MM.1S (cell line): Measurements from ENCODE around the gene WEE2.
A peak's percentile ranks its signal among the peaks of the same experiment; 100 is the strongest.

ENCODE experiments used
- DNase-seq: peaks from one replicate; pipeline ENCODE4 v3.0.0-alpha.2; 2015
- H2AFZ ChIP-seq: fragments of 300-600 bp; sonication (generic); 2 replicates; pipeline ENCODE4 v1.6.0; 2016; ENCODE audit warnings: antibody characterized with exemption, low read length
- H3F3A ChIP-seq: fragments of 300-600 bp; sonication (generic); 2 replicates; pipeline ENCODE4 v1.6.1; 2016; ENCODE audit warnings: mild to moderate bottlenecking, antibody characterized with exemption, low read length, moderate library complexity, mixed read lengths; ENCODE audit not compliant: insufficient read depth
- H3K27ac ChIP-seq: fragments of 300-600 bp; sonication (generic); 2 replicates; pipeline ENCODE4 v1.5.1; 2016; ENCODE audit warnings: mild to moderate bottlenecking, low read length
- H3K27me3 ChIP-seq: fragments of 300-600 bp; sonication (generic); replicated peaks from 2 replicates; pipeline ENCODE4 v1.6.0; 2016; ENCODE audit warnings: low read length; ENCODE audit not compliant: insufficient read depth
- H3K36me3 ChIP-seq: fragments of 300-600 bp; sonication (generic); replicated peaks from 2 replicates; pipeline ENCODE4 v1.6.1; 2016; ENCODE audit warnings: mild to moderate bottlenecking, low read length, mixed read lengths; ENCODE audit not compliant: insufficient read depth
- H3K4me1 ChIP-seq: fragments of 300-600 bp; sonication (generic); 2 replicates; pipeline ENCODE4 v1.6.1; 2016; ENCODE audit warnings: low read length, mixed read lengths
- H3K4me2 ChIP-seq: fragments of 300-600 bp; sonication (generic); 2 replicates; pipeline ENCODE4 v1.6.0; 2016; ENCODE audit warnings: low read depth, low read length
- H3K4me3 ChIP-seq: fragments of 300-600 bp; sonication (generic); 2 replicates; pipeline ENCODE4 v1.5.1; 2016; ENCODE audit warnings: low read length, mixed read lengths
- H3K79me2 ChIP-seq: fragments of 300-600 bp; sonication (generic); 2 replicates; pipeline ENCODE4 v1.6.1; 2016; ENCODE audit warnings: mixed run types, low read length, mixed read lengths
- H3K9ac ChIP-seq: fragments of 300-600 bp; sonication (generic); 2 replicates; pipeline ENCODE4 v1.6.1; 2016; ENCODE audit warnings: low read length, mixed read lengths
- H3K9me2 ChIP-seq: fragments of 300-600 bp; sonication (generic); replicated peaks from 2 replicates; pipeline ENCODE4 v1.6.1; 2016; ENCODE audit warnings: mild to moderate bottlenecking, low read length, mixed read lengths; ENCODE audit not compliant: insufficient read depth
- H3K9me3 ChIP-seq: fragments of 300-600 bp; sonication (generic); replicated peaks from 2 replicates; pipeline ENCODE4 v1.6.1; 2016; ENCODE audit warnings: mild to moderate bottlenecking, low read length, mixed read lengths; ENCODE audit not compliant: insufficient read depth
- H4K20me1 ChIP-seq: fragments of 300-600 bp; sonication (generic); 2 replicates; pipeline ENCODE4 v1.6.1; 2016; ENCODE audit warnings: mild to moderate bottlenecking, low read length, moderate library complexity, mixed read lengths; ENCODE audit not compliant: insufficient read depth
- EZH2 ChIP-seq: fragments of 300-600 bp; sonication (generic); optimal IDR thresholded peaks from 2 replicates; pipeline ENCODE3; 2017; ENCODE audit warnings: low read depth, mild to moderate bottlenecking, antibody characterized with exemption, low read length, mixed read lengths
- EZH2phosphoT487 ChIP-seq: fragments of 300-600 bp; sonication (generic); IDR thresholded peaks from 2 replicates; pipeline ENCODE4 v1.6.1; 2018; ENCODE audit warnings: antibody characterized with exemption, low read length
- TF ChIP-seq, protein P1 (sequence below): fragments of 300-600 bp; sonication (generic); IDR thresholded peaks from 2 replicates; pipeline ENCODE4 v1.5.1; 2016; ENCODE audit warnings: antibody characterized with exemption, low read length, mixed read lengths

Gene WEE2

DNA sequence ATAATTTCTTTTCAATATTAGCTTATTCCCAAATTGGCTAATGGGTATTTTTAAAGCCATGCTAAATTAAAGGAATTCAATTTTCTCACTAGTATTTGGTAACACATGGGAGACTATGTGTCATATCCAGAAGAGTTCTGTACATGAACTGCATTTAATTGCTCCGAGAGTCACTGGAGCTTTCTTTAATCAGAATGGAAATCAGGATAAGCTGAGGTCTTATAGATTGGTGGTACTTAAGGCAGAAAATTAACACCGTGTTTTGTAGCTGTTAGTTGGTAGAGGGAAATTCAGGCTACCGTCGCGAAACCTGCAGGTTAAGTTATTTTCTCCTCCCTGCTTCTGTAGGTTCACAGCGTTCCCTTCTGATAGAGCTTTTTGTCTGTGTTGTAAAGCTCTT is at the start of gene WEE2:
Gene WEE2, plus strand, starts transcription at position 3 of the 400 bp plus-strand sequence. CDS start 406 bp downstream, outside the sequence.
- no peak within 1 kb of the TSS for H3K9ac ChIP-seq
- H3K79me2 ChIP-seq = no peaks in the 10 kb centered on the region
- H3K27ac ChIP-seq = no peak within 1 kb of the TSS
- no peak within 1 kb of the TSS for H2AFZ ChIP-seq
- H3K4me1 ChIP-seq = no peaks in the 10 kb centered on the region
- H3K9me3 ChIP-seq = no peaks in the 10 kb centered on the region
- no peaks in the 10 kb centered on the region for H3K36me3 ChIP-seq
- H3K4me3 ChIP-seq = no peak within 1 kb of the TSS
- no peaks in the 10 kb centered on the region for H4K20me1 ChIP-seq
- 0 out of 2 replicates have a peak, but pooled peaks cover 3% of the 10 kb centered on the region for H3K27me3 ChIP-seq
- no peak within 1 kb of the TSS for H3K4me2 ChIP-seq
- TF ChIP-seq, protein P1, sequence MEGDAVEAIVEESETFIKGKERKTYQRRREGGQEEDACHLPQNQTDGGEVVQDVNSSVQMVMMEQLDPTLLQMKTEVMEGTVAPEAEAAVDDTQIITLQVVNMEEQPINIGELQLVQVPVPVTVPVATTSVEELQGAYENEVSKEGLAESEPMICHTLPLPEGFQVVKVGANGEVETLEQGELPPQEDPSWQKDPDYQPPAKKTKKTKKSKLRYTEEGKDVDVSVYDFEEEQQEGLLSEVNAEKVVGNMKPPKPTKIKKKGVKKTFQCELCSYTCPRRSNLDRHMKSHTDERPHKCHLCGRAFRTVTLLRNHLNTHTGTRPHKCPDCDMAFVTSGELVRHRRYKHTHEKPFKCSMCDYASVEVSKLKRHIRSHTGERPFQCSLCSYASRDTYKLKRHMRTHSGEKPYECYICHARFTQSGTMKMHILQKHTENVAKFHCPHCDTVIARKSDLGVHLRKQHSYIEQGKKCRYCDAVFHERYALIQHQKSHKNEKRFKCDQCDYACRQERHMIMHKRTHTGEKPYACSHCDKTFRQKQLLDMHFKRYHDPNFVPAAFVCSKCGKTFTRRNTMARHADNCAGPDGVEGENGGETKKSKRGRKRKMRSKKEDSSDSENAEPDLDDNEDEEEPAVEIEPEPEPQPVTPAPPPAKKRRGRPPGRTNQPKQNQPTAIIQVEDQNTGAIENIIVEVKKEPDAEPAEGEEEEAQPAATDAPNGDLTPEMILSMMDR = no peak
- no peak for TF ChIP-seq EZH2
- no peaks in the 10 kb centered on the region for H3K9me2 ChIP-seq
- no peak for DNase-seq
- no peaks in the 10 kb centered on the region for H3F3A ChIP-seq

DNA sequence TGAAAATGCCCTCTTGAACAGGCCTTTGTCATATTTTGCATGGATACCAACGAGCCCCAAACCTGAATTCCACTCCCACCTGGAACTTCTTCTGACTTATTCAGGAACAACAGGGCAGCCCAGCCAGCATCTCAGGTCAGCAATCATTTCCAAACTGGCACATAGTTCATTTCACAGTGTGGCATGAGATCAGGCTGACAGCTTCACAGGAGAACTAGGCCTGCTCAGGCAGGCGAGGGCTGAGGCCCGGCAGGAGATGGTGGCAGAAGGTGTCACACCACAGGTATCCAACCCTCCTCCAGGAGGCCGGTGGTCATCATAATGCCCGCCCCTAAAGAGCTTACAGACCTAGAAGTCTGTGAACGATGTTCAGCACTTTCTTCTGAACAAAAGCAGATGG is 48.7 kb upstream of the WEE2 start:
- peaks cover 21% of the 10 kb centered on the region for H3K4me1 ChIP-seq
- no peaks in the 10 kb centered on the region; the same call in 1 of the 2 replicates for H3K36me3 ChIP-seq
- H4K20me1 ChIP-seq = no peaks in the 10 kb centered on the region
- H2AFZ ChIP-seq = no peak overlapping the region
- H3K9me3 ChIP-seq = no peaks in the 10 kb centered on the region
- H3K9me2 ChIP-seq = no peaks in the 10 kb centered on the region
- no peaks in the 10 kb centered on the region for H3K79me2 ChIP-seq
- H3F3A ChIP-seq = no peaks in the 10 kb centered on the region
- no peaks in the 10 kb centered on the region for H3K27me3 ChIP-seq
- no peak for TF ChIP-seq EZH2
- TF ChIP-seq, protein P1 = no peak
- no peak for TF ChIP-seq EZH2phosphoT487
- no peak overlapping the region for H3K9ac ChIP-seq
- no peak for DNase-seq
- H3K4me3 ChIP-seq = no peak overlapping the region
- no peak overlapping the region for H3K4me2 ChIP-seq
- no peak overlapping the region for H3K27ac ChIP-seq

DNA sequence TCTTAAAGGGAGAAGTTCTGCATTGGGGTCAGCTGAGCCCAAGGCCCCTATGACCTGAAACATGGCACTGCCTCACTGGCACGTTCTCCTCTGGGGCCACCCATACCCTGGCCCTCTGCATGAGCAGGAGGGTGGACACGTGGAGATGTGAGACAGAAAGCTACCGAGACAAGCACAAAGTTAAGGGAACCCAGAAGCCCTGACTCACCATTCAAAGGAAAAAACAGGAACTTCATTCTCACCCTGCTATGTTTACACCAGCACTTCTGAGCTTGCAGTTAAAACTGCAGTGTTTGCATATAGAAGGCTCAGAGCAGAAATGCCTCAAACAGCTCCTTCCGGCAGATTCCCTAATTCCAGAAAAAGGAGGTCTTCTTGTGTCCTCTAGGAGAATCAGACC is 47.9 kb upstream of the WEE2 start:
- H3K4me2 ChIP-seq = no peak overlapping the region
- no peaks in the 10 kb centered on the region for H3K27me3 ChIP-seq
- peaks cover 21% of the 10 kb centered on the region for H3K4me1 ChIP-seq
- H3K4me3 ChIP-seq = no peak overlapping the region
- H2AFZ ChIP-seq = no peak overlapping the region
- no peaks in the 10 kb centered on the region; the same call in 1 of the 2 replicates for H3K36me3 ChIP-seq
- no peaks in the 10 kb centered on the region for H4K20me1 ChIP-seq
- H3K9me2 ChIP-seq = no peaks in the 10 kb centered on the region
- H3K9me3 ChIP-seq = no peaks in the 10 kb centered on the region
- no peaks in the 10 kb centered on the region for H3F3A ChIP-seq
- DNase-seq = peak; percentile 32
- TF ChIP-seq EZH2 (no peak), EZH2phosphoT487 (no peak)
- H3K79me2 ChIP-seq = no peaks in the 10 kb centered on the region
- peak overlapping the region; percentile 46; the same call in 1 of the 2 replicates for H3K27ac ChIP-seq
- H3K9ac ChIP-seq = no peak overlapping the region

DNA sequence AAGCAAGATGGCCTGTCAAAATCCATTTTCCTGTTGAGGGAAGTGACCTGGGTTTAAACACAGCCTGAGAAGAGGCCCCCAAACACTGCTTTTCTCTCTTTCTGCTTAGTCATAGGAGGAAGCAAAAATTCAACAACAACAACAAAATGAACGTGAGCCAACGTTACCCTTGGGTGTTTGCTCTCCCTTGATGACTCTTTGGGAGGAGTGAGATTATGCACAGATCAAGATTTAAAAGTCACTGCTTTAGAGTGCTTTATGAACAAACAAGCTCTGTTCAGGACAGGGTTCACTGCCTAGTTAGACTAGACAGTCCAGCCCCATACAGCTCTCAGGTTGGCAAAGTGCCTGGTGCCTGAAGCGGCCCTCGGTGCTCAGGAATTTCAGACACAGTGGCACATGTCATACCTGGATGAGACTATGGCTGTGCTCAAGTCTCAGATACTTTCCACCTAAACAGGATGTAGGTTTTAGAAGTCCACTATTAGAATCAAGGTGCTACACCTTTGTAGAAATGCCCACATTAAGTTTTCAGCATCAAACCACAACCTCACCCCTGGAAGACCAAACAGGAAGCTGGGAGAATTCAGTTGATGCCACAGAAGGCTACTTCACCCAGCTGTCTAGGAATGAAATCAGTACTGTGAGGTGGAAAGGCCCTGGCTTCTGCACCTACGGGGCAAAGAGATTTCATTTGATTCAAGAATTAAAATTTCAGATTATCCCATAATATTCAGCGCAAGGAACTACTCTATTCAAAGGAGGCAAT is 44.9 kb upstream of the WEE2 start:
- Histone ChIP-seq H3K4me3 (no peak overlapping the region), H3K9me2 (no peaks in the 10 kb centered on the region), H3K27ac (no peak overlapping the region), H3K9ac (no peak overlapping the region), H3K4me2 (no peak overlapping the region), H3K36me3 (no peaks in the 10 kb centered on the region), H2AFZ (no peak overlapping the region), H3K27me3 (no peaks in the 10 kb centered on the region), H4K20me1 (no peaks in the 10 kb centered on the region), H3K9me3 (no peaks in the 10 kb centered on the region), H3F3A (no peaks in the 10 kb centered on the region), H3K79me2 (no peaks in the 10 kb centered on the region), H3K4me1 (peaks cover 21% of the 10 kb centered on the region)
- TF ChIP-seq, protein P1 = no peak
- TF ChIP-seq EZH2 (no peak), EZH2phosphoT487 (no peak)
- DNase-seq = no peak
